Thoracic aorta (tissue), 2 donors: ENCODE results near the gene CTSW. TPM values are rescaled to one million over a fixed set of nuclear protein-coding genes. Genes with fewer than 3 reads are reported as not detected.
A peak's percentile ranks its signal among the peaks of the same experiment; 100 is the strongest.
"Not testable (repeated sequence)": the region's sequence is repeated elsewhere in the genome, so short reads cannot be mapped to it uniquely, and the experiment has no call there.

Source experiments
- ATAC-seq: fragments of 150-250 bp; one replicate; pipeline ENCODE4 v1.8.0; 2017; ENCODE audit warnings: low read depth; ENCODE audit not compliant: insufficient number of reproducible peaks, low FRiP score
- DNase-seq: peaks from one replicate; pipeline ENCODE4 v3.0.0-alpha.2; 2020; ENCODE audit warnings: low spot score
- H3K27ac ChIP-seq, 2 donors: fragments of 200-600 bp; sonication (generic); 1 replicate in 1 of 2; 2 replicates in 1 of 2; pipeline ENCODE4 v1.5.1; 2016; ENCODE audit warnings: mild to moderate bottlenecking in 2 of 2, moderate library complexity in 2 of 2
- H3K27me3 ChIP-seq: fragments of 200-600 bp; sonication (generic); replicated peaks from 2 replicates; pipeline ENCODE4 v1.6.0; 2016; ENCODE audit warnings: mild to moderate bottlenecking; ENCODE audit not compliant: insufficient read depth
- H3K36me3 ChIP-seq: fragments of 200-600 bp; sonication (generic); one replicate; pipeline ENCODE4 v1.5.1; 2016
- H3K4me1 ChIP-seq, 2 donors: fragments of 200-600 bp; sonication (generic); 1 replicate in 1 of 2; 2 replicates in 1 of 2; pipeline versions ENCODE4 v1.5.1 to v1.6.0; 2016; ENCODE audit warnings: low read depth in 2 of 2, mild to moderate bottlenecking in 1 of 2; ENCODE audit not compliant: control insufficient read depth in 1 of 2
- H3K4me3 ChIP-seq: fragments of 200-600 bp; sonication (generic); 2 replicates; pipeline ENCODE4 v1.5.1; 2016; ENCODE audit warnings: mild to moderate bottlenecking
- H3K9me3 ChIP-seq: fragments of 200-600 bp; sonication (generic); 2 replicates; pipeline ENCODE4 v1.5.1; 2016
- CTCF ChIP-seq: fragments of 200-600 bp; sonication (generic); IDR thresholded peaks from one replicate; pipeline ENCODE4 v1.5.1; 2019; ENCODE audit warnings: antibody characterized with exemption
- total RNA-seq, 2 donors: library from RNA; depleted of rRNA; stranded (reverse); fragments of >200 nt; gene quantifications; one replicate each; pipeline versions ENCODE4 v1.1.0 to v1.2.3, GENCODE V29; 2016

The CTSW gene
- total RNA-seq, 2 donors from 2014 or later: 1.6 to 13.7 TPM

- Histone ChIP-seq H3K27me3 (no peaks in the 10 kb centered on the region), H3K4me1 (peaks cover 25 to 57% of the 10 kb centered on the region in 2 donors), H3K36me3 (peaks cover 10% of the 10 kb centered on the region), H3K4me3 (peak within 1 kb of the TSS; percentile 76), H3K27ac (peak within 1 kb of the TSS; percentile 93 to 100), H3K9me3 (no peaks in the 10 kb centered on the region)
- ATAC-seq (peak; percentile 55), DNase-seq (peak; percentile 91)
- peak; percentile 87 for TF ChIP-seq CTCF
These were observed 8.7 kb downstream of the CTSW start, which contains the start of gene FIBP for GRCh38 chr11:65888163-65888814. TSS of gene FIBP (minus strand) at chr11:65888471. CDS start at chr11:65888418, 53 bp downstream.

GRCh38 chr11:65890324-65891218, 10.9 kb downstream of the CTSW start, which contains the start of gene CCDC85B:
TSS of gene CCDC85B (plus strand) at chr11:65890673. CDS start at chr11:65890784, 111 bp downstream.
- Histone ChIP-seq H3K4me3 (peak within 1 kb of the TSS; percentile 76), H3K9me3 (no peaks in the 10 kb centered on the region), H3K27me3 (no peaks in the 10 kb centered on the region), H3K36me3 (no peaks in the 10 kb centered on the region), H3K4me1 (peaks cover 25 to 67% of the 10 kb centered on the region in 2 donors), H3K27ac (peak within 1 kb of the TSS; percentile 93 to 100)
- DNase-seq (peak; percentile 95), ATAC-seq (peak; percentile 59)
- TF ChIP-seq CTCF: peak; percentile 13

DNA sequence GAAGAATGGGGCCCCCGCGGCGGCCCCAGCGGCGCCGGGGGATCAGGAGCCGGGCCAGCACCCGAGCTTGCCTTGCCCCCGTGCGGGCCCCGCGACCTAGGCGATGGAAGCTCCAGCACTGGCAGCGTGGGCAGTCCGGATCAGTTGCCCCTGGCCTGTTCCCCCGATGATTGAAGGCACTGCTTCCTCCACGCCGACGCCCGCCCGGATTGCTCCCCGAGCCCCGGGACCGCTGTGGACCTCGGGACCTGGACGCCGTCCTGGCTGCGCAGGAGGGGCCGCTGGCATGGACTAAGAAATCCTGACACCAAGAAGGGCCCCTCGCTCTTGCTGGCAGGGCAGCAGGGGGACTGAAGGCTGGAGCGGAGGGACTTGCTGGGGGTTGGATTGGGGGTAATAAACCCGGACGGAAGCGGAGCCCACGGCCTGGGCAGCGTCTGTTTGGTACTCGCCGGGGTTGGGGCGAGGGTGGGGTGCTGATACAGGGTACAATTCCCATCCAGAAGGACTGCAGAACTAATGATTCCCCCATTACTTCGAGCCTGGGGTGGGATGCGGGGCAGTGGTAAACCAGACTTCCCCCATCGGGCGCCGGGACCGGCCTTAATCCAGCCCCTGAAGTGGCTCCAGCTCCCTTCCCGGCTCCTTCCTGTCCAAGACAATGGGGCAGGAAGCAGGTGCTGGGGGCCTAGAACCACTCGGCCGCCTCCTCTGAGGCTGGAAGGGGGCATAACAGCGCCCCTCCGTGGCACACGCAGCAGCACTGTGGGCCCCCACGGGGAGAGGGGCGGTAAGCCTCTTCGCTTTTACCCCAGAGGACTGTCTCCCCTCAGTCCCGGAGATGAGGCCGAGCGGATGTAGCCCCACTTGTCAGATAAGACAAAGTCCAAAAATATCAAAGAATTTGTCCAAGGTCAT, 11.8 kb downstream of the CTSW start:
- no peak for ATAC-seq
- peak overlapping the region; percentile 76 for H3K4me3 ChIP-seq
- no peaks in the 10 kb centered on the region for H3K27me3 ChIP-seq
- no peaks in the 10 kb centered on the region for H3K9me3 ChIP-seq
- peak overlapping the region; percentile 93 to 100 for H3K27ac ChIP-seq
- no peak for DNase-seq
- TF ChIP-seq CTCF: no peak
- no peaks in the 10 kb centered on the region for H3K36me3 ChIP-seq
- peaks cover 25 to 63% of the 10 kb centered on the region in 2 donors for H3K4me1 ChIP-seq

- Histone ChIP-seq H3K27ac (peak overlapping the region; percentile 93 to 100), H3K4me1 (peaks cover 21 to 62% of the 10 kb centered on the region in 2 donors)
These were observed 12.5 kb downstream of the CTSW start for GRCh38 chr11:65892137-65892540.

GRCh38 chr11:65892661-65893317, 13.2 kb downstream of the CTSW start:
- H3K4me3 ChIP-seq: peak overlapping the region; percentile 76
- ATAC-seq: no peak
- no peaks in the 10 kb centered on the region for H3K36me3 ChIP-seq
- no peaks in the 10 kb centered on the region for H3K27me3 ChIP-seq
- H3K4me1 ChIP-seq: peaks cover 15 to 60% of the 10 kb centered on the region in 2 donors
- H3K9me3 ChIP-seq: no peaks in the 10 kb centered on the region
- no peak for TF ChIP-seq CTCF
- DNase-seq: no peak
- peak overlapping the region; percentile 93 to 100 for H3K27ac ChIP-seq

More at GRCh38 chr11:65892137-65892540, 12.5 kb downstream of the CTSW start:
- not testable (repeated sequence) for ATAC-seq, H3K27me3 ChIP-seq, H3K9me3 ChIP-seq, H3K36me3 ChIP-seq, DNase-seq
- peak overlapping the region; percentile 76 for H3K4me3 ChIP-seq
